IMR-90 (cell line): ENCODE results near the gene PCMTD2. TPM values are rescaled to one million over a fixed set of nuclear protein-coding genes. Genes with fewer than 3 reads are reported as not detected.

Experiments used
- ATAC-seq: fragments of 200-7000 bp; cut with Tn5 transposase; 2 replicates; pipeline ENCODE4 v1.9.1; 2020; ENCODE audit warnings: low read depth, mild to moderate bottlenecking, moderate library complexity
- BruUV-seq: library from RNA; stranded (reverse); fragments of 400-500 nt; replicated peaks from 2 replicates; lab custom pipeline; 2021; lab: Mats Ljungman, UMichigan
- CTCF ChIA-PET: fragments of 300-600 bp; formaldehyde crosslinking; extraction: SDS; loops from one replicate; lab custom pipeline; 2021; ENCODE audit warnings: antibody characterized with exemption; lab: Yijun Ruan, JAX
- POLR2A ChIA-PET: fragments of 300-600 bp; sonication (Branson Sonifier 250); formaldehyde crosslinking; loops from one replicate; lab custom pipeline; 2022; ENCODE audit warnings: antibody characterized with exemption; ENCODE audit not compliant: unreplicated experiment; lab: Charles Lee
- DNase-seq: peaks from one replicate; pipeline ENCODE4 v3.0.0; 2013
- H2AFZ ChIP-seq: replicated peaks from 2 replicates; pipeline ENCODE3; 2013; ENCODE audit warnings: low read length, mild to moderate bottlenecking; ENCODE audit not compliant: poor library complexity
- H2AK5ac ChIP-seq: 2 replicates; pipeline ENCODE4 v1.6.1; 2013; ENCODE audit warnings: low read depth, low read length, inconsistent platforms
- H2AK9ac ChIP-seq: replicated peaks from 2 replicates; pipeline ENCODE3; 2013; ENCODE audit warnings: mild to moderate bottlenecking, low read depth, low read length, moderate library complexity; ENCODE audit not compliant: poor library complexity
- H2BK120ac ChIP-seq: 2 replicates; pipeline ENCODE4 v1.6.1; 2013; ENCODE audit warnings: low read depth, low read length, inconsistent platforms
- H2BK15ac ChIP-seq: 3 replicates; pipeline ENCODE4 v1.6.1; 2013; ENCODE audit warnings: low read depth, low read length, inconsistent platforms
- H2BK20ac ChIP-seq: 2 replicates; pipeline ENCODE4 v1.6.1; 2013; ENCODE audit warnings: low read depth, mild to moderate bottlenecking, inconsistent platforms, low read length, moderate library complexity
- H2BK5ac ChIP-seq: 2 replicates; pipeline ENCODE4 v1.6.1; 2013; ENCODE audit warnings: mild to moderate bottlenecking, low read depth, low read length, inconsistent platforms; ENCODE audit not compliant: poor library complexity, severe bottlenecking
- H3K14ac ChIP-seq: replicated peaks from 2 replicates; pipeline ENCODE4 v1.6.1; 2013; ENCODE audit warnings: low read depth, low read length, inconsistent platforms
- H3K18ac ChIP-seq: 2 replicates; pipeline ENCODE4 v1.6.1; 2013; ENCODE audit warnings: low read depth, low read length, control low read depth
- H3K23ac ChIP-seq: 2 replicates; pipeline ENCODE4 v1.6.1; 2013; ENCODE audit warnings: low read depth, low read length, inconsistent platforms
- H3K27ac ChIP-seq: 2 replicates; pipeline ENCODE4 v1.5.1; 2013; ENCODE audit warnings: mild to moderate bottlenecking, control low read depth, low read length; ENCODE audit not compliant: insufficient read depth
- H3K27me3 ChIP-seq: 2 replicates; pipeline ENCODE4 v1.6.1; 2013; ENCODE audit warnings: low read length; ENCODE audit not compliant: control insufficient read depth, insufficient read depth
- H3K36me3 ChIP-seq: 2 replicates; pipeline ENCODE4 v1.6.1; 2013; ENCODE audit warnings: low read length, mixed read lengths; ENCODE audit not compliant: control insufficient read depth, insufficient read depth
- H3K4ac ChIP-seq: 2 replicates; pipeline ENCODE4 v1.6.1; 2013; ENCODE audit warnings: low read depth, low read length, inconsistent platforms
- H3K4me1 ChIP-seq: 2 replicates; pipeline ENCODE4 v1.6.1; 2013; ENCODE audit warnings: low read length, mixed read lengths; ENCODE audit not compliant: control insufficient read depth, insufficient read depth
- H3K4me2 ChIP-seq: 2 replicates; pipeline ENCODE4 v1.6.1; 2013; ENCODE audit warnings: low read depth, mild to moderate bottlenecking, control low read depth, low read length, moderate library complexity
- H3K4me3 ChIP-seq: 2 replicates; pipeline ENCODE4 v1.5.1; 2013; ENCODE audit warnings: low read depth, mild to moderate bottlenecking, control low read depth, low read length, moderate library complexity; ENCODE audit not compliant: insufficient read depth
- H3K56ac ChIP-seq: 2 replicates; pipeline ENCODE4 v1.6.1; 2013; ENCODE audit warnings: low read length, inconsistent platforms; ENCODE audit not compliant: insufficient read depth; ENCODE audit errors: extremely low read depth
- H3K79me1 ChIP-seq, 2 experiments: 2 replicates each; pipeline ENCODE4 v1.6.1; 2013; ENCODE audit warnings: low read length in 2 of 2, inconsistent platforms in 1 of 2, low read depth in 1 of 2
- H3K9ac ChIP-seq: 2 replicates; pipeline ENCODE4 v1.6.1; 2013; ENCODE audit warnings: low read depth, low read length, control low read depth
- H3K9me1 ChIP-seq: 2 replicates; pipeline ENCODE4 v1.6.1; 2013; ENCODE audit warnings: low read length, inconsistent platforms; ENCODE audit not compliant: insufficient read depth
- H3K9me3 ChIP-seq: 2 replicates; pipeline ENCODE4 v1.6.1; 2013; ENCODE audit warnings: low read length; ENCODE audit not compliant: control insufficient read depth, insufficient read depth
- H4K20me1 ChIP-seq: 2 replicates; pipeline ENCODE4 v1.6.1; 2013; ENCODE audit warnings: low read length, inconsistent platforms; ENCODE audit not compliant: insufficient read depth
- H4K5ac ChIP-seq: 2 replicates; pipeline ENCODE4 v1.6.1; 2013; ENCODE audit warnings: mild to moderate bottlenecking, low read depth, low read length, control low read depth
- H4K8ac ChIP-seq, 2 experiments: 2 replicates each; pipeline ENCODE4 v1.6.1; 2013; ENCODE audit warnings: low read depth in 2 of 2, low read length in 2 of 2, control low read depth in 1 of 2, inconsistent platforms in 1 of 2
- H4K91ac ChIP-seq: 2 replicates; pipeline ENCODE4 v1.6.1; 2013; ENCODE audit warnings: low read depth, low read length, inconsistent platforms; ENCODE audit not compliant: insufficient read depth
- BHLHE40 ChIP-seq: fragments of 150-350 bp; IDR thresholded peaks from 2 replicates; pipeline ENCODE4 v1.6.1; 2016; ENCODE audit warnings: mild to moderate bottlenecking, low read depth, low read length
- CHD1 ChIP-seq: IDR thresholded peaks from 2 replicates; pipeline ENCODE4 v1.6.1; 2012; ENCODE audit warnings: low read depth, low read length, improper control_type of control experiment
- CTCF ChIP-seq: conservative IDR thresholded peaks from 2 replicates; pipeline ENCODE4 v1.5.1; 2012; ENCODE audit warnings: mild to moderate bottlenecking, low read depth, low read length, improper control_type of control experiment
- ELK1 ChIP-seq: fragments of 150-350 bp; IDR thresholded peaks from 2 replicates; pipeline ENCODE4 v1.6.1; 2016; ENCODE audit warnings: low read depth, mild to moderate bottlenecking, low read length, moderate library complexity, borderline replicate concordance
- FOS ChIP-seq: fragments of 150-350 bp; IDR thresholded peaks from 2 replicates; pipeline ENCODE4 v1.6.1; 2016; ENCODE audit warnings: low read depth, low read length
- NFE2L2 ChIP-seq: fragments of 150-350 bp; IDR thresholded peaks from 2 replicates; pipeline ENCODE4 v1.6.1; 2016; ENCODE audit warnings: low read depth, mild to moderate bottlenecking, low read length
- POLR2A ChIP-seq: IDR thresholded peaks from 2 replicates; pipeline ENCODE4 v1.6.1; 2012; ENCODE audit warnings: mild to moderate bottlenecking, low read depth, low read length
- RAD21 ChIP-seq: IDR thresholded peaks from 2 replicates; pipeline ENCODE4 v1.6.1; 2012; ENCODE audit warnings: low read length, improper control_type of control experiment
- RCOR1 ChIP-seq: IDR thresholded peaks from 2 replicates; pipeline ENCODE4 v1.6.1; 2012; ENCODE audit warnings: mild to moderate bottlenecking, low read length, improper control_type of control experiment; ENCODE audit not compliant: insufficient replicate concordance
- RFX5 ChIP-seq: IDR thresholded peaks from 2 replicates; pipeline ENCODE4 v1.8.0; 2012; ENCODE audit warnings: low read depth, mild to moderate bottlenecking, low read length, moderate library complexity
- SMC3 ChIP-seq: fragments of 150-350 bp; IDR thresholded peaks from 2 replicates; pipeline ENCODE4 v1.6.1; 2016; ENCODE audit warnings: low read depth, mild to moderate bottlenecking, antibody characterized with exemption, low read length, moderate library complexity
- WGBS, 2 experiments: methylation state at CpG; one replicate each; pipeline versions ENCODE4 v1.1.5 to v1.1.7; 2013; ENCODE audit warnings: missing lambda C conversion rate in 2 of 2; ENCODE audit not compliant: insufficient read length in 1 of 2; ENCODE audit errors: extremely low coverage in 2 of 2; 5-methylcytosine and 5-hydroxymethylcytosine counted together
- dilution Hi-C: fragments of 300-500 bp; cut with HindIII; formaldehyde crosslinking; loops from one replicate; pipeline ENCODE4 v1.14.3; 2018; ENCODE audit warnings: low sequenced_read_pairs; ENCODE audit not compliant: unreplicated experiment
- in situ Hi-C: fragments of 300-500 bp; cut with MboI; formaldehyde crosslinking; loops from 3 replicates; pipeline ENCODE4 v1.14.3; 2019; ENCODE audit warnings: low sequenced_read_pairs, inconsistent platforms, mixed read lengths
- intact Hi-C: fragments of 100-400 bp; cut with micrococcal nuclease; formaldehyde crosslinking; loops from 2 replicates; pipeline ENCODE4 v1.10.0; 2022
- polyA plus RNA-seq, 3 experiments: library from polyadenylated mRNA; depleted of rRNA; stranded (reverse); fragments of >200 nt; gene quantifications; 2 replicates each; pipeline ENCODE4 v1.2.3, GENCODE V29; 2012; ENCODE audit warnings: low replicate concordance in 1 of 3
- total RNA-seq: library from RNA; depleted of rRNA; stranded (reverse); fragments of >200 nt; gene quantifications from 2 replicates; pipeline ENCODE4 v1.2.3, GENCODE V29; 2012

The PCMTD2 gene
- total and polyA plus RNA-seq, 2 of the 4 experiments (the other 2 are of a cell fraction): 23.6 to 28.3 TPM

- DNase-seq: no peak
- in situ Hi-C loops (no loop called here), dilution Hi-C loops (no loop called here), intact Hi-C loops (no loop called here)
- no peak overlapping the region for H3K27ac ChIP-seq
- POLR2A ChIA-PET: no interaction called here
- no peak for ATAC-seq
- H3K4ac ChIP-seq: no peak overlapping the region
- no peak overlapping the region for H4K91ac ChIP-seq
- no peak overlapping the region for H2BK20ac ChIP-seq
- no peak overlapping the region for H2BK5ac ChIP-seq
- H2BK120ac ChIP-seq: no peak overlapping the region
- peaks cover 19% of the 10 kb centered on the region for H3K9me1 ChIP-seq
- no peaks in the 10 kb centered on the region for H3K36me3 ChIP-seq
- peak overlapping the region; percentile 58 for H2AK9ac ChIP-seq
- CTCF ChIA-PET: no interaction called here
- no peak overlapping the region for H3K14ac ChIP-seq
- H2AK5ac ChIP-seq: peak overlapping the region; percentile 23; the same call in 1 of the 2 replicates
- TF ChIP-seq POLR2A: no peak
- TF ChIP-seq RAD21: no peak
- TF ChIP-seq RCOR1: no peak
- TF ChIP-seq FOS: no peak
- TF ChIP-seq BHLHE40: no peak
- no peak for TF ChIP-seq RFX5
- no peak for TF ChIP-seq NFE2L2
- TF ChIP-seq ELK1: no peak
- no peak for TF ChIP-seq SMC3
- TF ChIP-seq CHD1: no peak
- no peak for TF ChIP-seq CTCF
- H2BK15ac ChIP-seq: no peak overlapping the region
- H4K5ac ChIP-seq: no peak overlapping the region
- 69% methylated on average over 8 of the region's 17 CpGs; no CpG with 5 or more reads in 1 of the 2 experiments for WGBS, 2 experiments
- no TSS peak for BruUV-seq
- H2AFZ ChIP-seq: no peak overlapping the region
- H4K8ac ChIP-seq: no peak overlapping the region
- no peak overlapping the region for H3K23ac ChIP-seq
- no peaks in the 10 kb centered on the region; a peak in 1 of 4 replicates for H3K79me1 ChIP-seq
- no peak overlapping the region for H3K56ac ChIP-seq
- H3K9ac ChIP-seq: no peak overlapping the region
- H3K4me2 ChIP-seq: no peak overlapping the region
- peaks cover 27% of the 10 kb centered on the region for H3K4me1 ChIP-seq
- no peaks in the 10 kb centered on the region for H4K20me1 ChIP-seq
- H3K18ac ChIP-seq: no peak overlapping the region
- H3K9me3 ChIP-seq: no peaks in the 10 kb centered on the region
- no peak overlapping the region for H3K4me3 ChIP-seq
- peaks cover 37% of the 10 kb centered on the region for H3K27me3 ChIP-seq
Measured at GRCh38 chr20:64220891-64221527, 34.5 kb upstream of the PCMTD2 start.
